ENCODE results near the gene ANK2.

ANK2 gene

DNA sequence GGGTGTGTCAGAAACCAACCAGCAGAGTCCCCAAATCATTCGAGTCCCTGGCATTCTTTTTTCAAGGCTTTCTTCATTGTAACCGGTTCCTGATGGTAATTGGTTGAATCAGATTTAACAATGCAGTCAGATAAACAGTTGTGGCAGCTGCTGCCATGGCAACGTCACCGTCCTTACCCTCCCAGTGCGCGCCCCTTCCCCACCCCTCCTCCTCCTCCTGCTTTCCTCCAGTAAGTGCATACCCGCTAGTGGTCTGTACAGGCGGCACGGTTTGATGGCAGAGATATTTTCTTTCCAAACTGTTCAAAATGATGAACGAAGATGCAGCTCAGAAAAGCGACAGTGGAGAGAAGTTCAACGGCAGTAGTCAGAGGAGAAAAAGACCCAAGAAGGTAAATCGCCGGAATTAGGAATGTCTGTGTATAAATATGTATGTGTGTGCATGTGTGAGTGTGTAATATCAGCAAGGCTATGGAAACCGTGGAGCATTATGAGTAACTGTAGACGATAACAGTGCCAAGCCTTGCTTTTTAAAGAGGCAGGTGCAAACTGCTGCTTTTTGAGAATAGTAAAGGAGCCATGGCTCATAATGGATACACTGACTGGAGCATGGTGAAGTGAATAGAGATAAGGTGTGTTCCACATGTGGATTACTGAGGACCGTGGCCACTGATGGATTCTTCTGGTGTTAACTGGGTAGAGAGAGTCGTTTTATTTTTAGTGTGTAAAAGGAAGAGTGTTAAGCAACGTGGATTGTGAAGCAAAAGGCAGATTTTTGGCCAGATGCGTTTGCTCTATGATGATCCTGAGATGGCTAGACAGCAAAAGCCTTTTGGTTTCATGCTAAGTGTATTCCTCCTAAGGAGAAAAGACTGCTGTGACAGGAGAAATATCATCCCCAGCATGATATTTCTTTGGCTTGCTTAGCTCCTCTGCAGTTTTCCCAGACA, at the start of gene ANK2:
Gene ANK2, plus strand, starts transcription at position 233 of the 950 bp plus-strand sequence. Its CDS starts 76 bp downstream, at position 309.
- no peak for DNase-seq

DNA sequence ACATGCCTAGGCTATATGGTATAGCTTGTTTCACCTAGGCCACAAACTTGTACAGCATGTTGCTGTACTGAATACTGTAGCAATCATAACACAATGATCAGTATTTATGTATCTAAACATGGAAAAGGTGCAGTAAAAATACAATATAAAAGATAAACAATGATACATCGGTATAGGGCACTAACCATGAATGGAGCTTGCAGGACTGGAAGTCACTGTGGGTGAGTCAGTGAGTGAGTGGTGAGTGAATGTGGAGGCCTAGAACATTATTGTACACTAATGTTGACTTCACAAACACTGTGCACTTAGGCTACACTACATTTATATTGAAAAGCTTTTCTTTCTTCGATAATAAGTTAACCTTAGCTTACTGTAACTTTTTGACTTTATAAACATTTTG, 45.6 kb upstream of the ANK2 start:
- no peak for DNase-seq

DNA sequence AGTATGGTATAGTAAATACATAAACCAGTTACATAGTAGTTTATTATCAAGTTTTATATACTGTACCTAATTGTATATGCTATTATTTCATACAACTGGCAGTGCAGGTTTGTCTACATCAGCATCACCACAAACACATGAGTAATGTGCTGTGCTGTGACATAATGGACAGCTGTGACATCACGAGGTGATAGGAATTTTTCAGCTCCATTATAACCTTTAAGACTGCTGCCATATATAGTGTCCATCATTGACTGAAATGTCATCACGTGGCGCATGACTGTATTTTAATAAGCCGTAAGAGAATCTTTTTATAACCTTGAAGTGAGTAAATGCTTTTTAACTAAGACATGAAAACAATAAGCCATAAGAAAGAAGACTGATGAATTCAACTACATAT, 44.8 kb upstream of the ANK2 start:
- no peak for DNase-seq

DNA sequence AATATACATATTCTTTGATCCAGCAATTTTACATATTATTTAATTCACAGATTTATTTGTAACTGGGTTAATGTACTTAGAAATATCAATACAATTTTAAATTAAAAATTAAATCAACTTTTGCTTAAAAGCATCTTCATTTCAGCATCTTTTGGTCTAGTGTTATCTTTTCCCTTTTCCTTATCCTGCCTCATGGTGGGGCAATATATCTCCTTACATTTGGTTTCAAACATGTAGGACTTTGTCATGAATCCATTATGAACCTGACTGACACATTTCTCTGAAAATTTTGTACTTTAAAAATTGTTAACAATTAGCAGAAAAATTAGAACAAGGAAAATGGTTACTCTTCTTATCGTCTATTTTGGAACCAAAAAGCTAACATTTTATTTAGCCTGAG, 42.8 kb upstream of the ANK2 start:
- DNase-seq = no peak

DNA sequence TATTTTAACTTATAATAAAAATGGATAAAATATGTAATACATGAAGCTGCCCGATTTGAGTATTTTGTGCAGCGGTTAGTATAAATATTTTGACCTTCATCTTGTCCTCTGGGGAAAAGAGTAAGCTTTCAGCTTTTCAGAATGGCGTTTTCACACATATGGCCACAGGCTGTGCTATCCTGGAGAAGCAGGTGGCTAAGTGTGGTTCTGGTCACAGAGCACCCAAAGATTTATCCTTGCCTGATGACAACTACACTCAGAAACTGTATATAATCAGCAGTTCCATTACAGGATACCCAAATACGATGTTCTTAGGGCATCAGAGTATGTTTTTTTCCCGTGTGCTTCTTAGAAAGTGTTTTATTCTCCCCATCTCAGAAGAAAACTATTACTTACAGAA, 42.3 kb upstream of the ANK2 start:
- DNase-seq = no peak

DNA sequence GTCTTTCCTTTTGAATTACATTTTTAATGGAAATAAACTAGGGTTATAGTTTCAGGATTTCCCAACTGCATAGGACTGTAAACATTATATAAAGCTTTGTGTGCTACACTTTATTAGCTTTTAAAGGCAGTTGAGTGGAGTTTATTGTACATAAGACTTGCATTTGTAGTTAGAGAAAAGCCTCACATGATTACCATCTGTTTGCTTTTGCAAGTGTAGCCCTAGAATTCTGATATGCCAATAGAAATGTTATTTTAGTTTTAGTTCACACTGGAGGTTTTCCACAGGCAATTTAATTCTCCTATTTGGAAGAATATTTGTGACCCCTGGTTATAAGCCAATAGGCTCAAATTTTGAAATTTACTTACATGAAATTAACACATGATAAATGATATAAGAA, 41.3 kb upstream of the ANK2 start:
- DNase-seq = no peak

DNA sequence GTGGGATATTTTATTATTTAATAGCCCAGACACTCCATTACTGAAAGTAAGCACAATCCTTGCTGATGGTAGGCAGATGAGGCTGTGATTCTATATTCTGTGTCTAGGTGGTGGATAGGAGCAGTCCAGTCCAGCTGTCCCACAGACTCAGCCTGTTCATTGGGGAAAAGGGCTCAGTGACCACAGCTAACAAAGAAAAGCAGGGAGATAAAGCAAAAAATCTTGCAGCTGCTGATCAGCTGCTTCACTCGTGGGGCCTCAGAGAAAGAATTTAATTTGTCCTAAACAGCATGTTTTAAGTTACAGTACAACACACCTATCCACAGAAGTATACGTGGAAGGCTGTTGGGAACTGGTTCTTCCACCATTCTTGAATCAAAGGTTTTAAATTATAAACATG, 40.7 kb upstream of the ANK2 start:
- DNase-seq = no peak

DNA sequence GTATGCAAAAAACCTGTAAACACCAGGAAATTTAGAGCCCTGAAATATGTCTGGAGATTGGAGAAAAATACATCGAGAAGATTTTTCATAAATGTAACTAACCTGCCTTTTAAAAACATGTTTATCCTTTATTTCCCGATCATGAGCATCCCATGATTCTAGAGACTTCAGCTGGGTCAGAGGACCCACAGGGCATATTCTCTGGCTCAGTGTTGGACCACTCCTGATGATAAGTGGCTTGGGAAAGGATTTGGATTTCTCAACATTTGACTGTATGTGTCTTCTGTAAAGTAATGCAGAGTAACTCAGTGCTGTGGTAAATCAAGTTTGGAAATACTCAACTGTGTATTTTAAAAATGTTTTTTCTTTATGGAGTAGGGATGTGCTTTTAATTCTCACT, 40.0 kb upstream of the ANK2 start:
- DNase-seq = no peak

DNA sequence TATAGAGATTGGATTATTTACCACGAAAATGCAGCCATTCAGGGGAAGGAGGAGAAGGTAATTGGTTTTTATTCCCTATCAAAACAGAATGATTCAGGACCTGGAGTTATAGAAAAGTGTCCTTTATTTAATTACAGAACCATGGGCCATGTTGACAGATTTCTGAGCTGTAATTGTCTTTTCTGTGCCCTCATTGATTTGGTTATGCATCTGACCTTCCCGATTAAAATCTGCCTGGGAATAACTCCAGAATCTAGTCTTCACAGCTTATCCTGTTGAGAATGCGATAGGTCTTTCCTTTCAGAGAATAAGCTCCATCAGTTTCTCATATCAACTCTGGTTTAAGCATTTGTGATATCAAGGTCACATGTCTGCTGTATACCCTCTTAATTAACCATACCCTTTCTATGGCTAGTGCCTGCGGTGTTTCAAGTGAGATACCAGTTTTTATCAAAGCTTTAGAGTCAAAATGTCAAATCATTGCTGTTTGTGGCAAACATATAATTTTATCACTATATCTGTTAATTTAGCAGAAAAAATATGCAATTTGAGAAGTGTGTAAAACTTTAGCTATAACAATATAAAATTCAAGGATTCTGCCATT, 37.2 kb upstream of the ANK2 start:
- no peak for DNase-seq

DNA sequence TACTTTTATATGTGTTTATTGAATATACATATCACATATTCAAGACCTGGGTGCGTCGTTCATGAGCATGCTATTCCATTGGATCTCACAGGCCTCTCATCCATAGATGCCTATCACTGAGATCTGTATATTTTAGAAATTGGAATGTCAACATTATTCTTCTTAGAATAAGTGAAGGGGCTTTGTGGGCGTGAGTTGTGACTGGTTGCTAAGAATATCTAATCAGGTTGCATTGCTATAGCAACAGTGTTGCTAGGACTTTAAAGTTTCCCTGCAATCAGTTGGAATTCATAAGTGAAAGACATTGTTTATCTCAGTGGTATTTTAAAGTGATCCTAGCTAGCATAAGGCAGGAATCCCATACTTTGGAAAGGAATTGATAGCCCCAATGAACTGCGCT, 36.7 kb upstream of the ANK2 start:
- DNase-seq = no peak

DNA sequence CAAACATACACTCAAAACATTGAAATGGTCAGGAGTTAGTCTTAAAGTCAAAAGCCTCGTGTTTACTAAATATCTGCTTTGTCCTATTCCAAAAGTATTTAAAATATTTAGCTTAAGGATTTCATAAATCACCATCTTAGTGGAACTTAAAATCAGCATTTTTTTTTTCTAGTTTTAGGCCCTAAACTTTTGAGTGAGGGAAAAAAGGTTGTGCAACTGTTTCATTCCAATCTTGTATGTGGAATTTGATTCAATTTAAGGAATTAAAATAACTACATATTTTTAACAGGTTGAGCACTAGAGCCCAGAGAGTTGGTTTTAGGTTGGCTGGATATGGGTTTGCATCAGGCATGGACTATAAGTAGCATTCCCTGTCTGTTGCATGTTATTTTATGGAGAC, 35.7 kb upstream of the ANK2 start:
- DNase-seq = no peak

DNA sequence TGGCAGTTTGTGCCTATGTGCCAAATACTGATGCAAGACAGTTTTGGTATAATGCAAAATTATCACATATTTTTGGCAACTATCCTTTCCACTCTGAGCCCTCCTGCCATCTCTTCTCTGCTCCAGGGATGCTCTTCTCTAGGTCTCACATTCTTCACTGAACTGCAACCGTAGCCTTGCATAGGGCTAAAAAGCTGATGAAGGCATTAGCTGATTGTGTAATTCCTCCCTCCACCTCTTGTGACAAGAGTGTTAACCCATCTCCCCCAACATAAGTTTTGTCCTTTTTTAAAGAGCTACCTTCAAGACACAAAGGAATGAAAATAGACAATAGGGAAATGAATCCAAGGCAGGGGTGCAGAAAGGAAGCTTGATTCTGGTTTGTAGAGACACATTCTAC, 33.1 kb upstream of the ANK2 start:
- no peak for DNase-seq

DNA sequence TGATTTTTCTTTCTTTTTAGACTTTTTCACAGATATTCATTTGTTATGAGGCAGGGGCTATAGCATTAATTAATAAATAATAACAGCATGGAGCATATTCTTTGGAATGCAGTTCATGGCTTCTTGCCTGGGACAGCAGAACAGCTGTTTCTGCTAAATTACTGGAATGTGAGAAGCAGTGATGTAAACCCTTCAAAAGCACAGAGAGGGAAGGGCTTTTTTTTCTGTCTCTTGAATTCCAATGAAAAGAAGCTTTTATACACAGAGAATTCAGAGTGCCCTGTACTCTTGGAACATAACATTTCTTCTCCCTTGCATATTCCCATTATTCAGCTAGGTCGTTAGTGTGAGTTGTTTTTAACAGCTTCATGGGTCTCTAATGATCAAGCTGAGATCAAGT, 28.5 kb upstream of the ANK2 start:
- DNase-seq = no peak

DNA sequence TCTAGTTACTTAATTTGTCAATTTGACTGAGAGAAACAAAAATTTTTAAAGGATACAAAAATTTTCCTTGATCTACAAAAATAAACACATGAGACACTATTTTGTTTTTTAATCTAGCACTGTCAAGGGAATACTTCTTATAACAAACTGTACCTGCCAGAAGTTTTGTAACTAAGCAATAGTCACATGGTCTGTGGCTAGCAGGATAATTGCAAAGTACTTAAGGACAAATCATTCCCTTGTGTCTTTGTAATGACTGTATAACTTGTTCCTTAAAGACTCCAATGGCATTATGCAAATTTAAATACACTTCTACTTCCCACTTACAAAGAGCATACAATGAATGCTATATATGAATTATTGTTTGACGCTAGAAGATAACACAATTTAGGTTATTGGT, 25.1 kb upstream of the ANK2 start:
- no peak for DNase-seq

DNA sequence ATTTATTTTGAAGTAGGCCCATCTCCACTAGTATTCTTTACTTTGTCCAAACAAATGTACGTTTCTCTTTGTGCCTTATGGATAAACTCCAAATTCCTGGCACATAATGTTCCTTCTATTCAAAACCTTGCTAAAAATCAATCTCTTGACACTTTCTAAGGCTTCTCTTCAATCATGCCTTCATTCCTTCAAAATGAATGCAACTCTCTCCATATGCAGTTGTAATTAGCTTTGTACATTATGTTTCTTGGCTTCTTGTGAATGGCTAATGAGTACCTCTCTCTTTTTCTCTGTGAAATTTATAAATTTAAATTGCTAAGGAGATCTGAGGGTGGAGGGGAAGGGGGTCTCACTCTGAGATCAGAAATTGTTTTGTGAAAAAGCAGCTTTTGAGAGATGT, 24.0 kb upstream of the ANK2 start:
- DNase-seq = no peak

DNA sequence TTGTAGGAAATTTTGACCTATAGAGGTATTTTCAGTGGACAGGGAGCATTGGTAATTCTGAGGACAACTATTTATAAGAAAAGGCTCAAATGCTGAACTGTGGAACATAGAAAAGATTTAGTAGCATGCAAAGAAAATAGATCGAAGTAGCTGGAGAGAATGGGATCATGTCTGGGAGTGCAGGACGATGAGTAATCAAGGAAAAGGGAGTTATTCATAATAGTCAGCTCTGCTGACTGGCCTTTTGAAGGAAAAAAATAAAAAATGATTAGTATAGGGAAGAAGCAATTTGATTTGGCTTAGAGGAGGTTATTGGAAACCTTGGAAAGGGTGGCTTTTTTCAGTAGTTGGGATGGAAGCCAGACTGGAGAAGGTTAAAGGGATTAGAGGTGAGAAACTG, 22.9 kb upstream of the ANK2 start:
- DNase-seq = no peak

DNA sequence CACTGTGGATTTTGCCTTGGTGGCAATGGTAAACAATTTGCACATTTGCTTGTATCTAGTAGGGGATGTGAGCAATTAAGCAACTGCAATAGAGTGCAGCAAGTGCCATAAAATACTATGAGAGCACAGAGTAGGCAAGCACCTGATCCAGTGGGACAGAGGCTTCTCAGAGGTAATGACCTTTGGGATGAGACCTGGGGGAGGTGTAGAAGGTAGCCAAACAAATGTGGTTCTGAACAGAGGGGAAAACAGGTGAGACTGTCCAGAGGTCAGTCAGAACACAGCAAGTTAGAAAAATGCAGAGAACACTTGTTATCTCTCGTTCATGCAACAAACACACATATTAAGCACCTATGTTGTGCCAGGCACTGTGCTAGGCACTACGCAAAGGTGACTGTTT, 21.4 kb upstream of the ANK2 start:
- DNase-seq = no peak

DNA sequence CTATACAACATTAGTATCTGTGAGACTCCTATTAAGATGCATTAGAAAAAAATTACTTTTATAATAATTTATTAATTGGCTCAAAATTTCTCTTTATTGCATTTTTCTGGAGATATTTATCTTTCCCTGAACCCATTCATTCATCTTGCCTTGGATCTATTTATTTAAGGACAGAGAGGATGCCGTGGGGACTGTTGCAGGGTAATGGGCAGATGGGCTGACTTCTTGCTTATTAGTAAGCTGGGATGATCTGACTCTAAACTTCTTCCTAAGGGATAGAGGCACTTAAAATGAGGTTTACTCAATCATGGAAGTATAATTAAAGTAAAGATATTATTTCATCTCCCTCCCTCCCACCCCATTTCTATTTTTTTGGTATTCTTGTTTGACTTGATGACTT, 18.2 kb upstream of the ANK2 start:
- DNase-seq = no peak

DNA sequence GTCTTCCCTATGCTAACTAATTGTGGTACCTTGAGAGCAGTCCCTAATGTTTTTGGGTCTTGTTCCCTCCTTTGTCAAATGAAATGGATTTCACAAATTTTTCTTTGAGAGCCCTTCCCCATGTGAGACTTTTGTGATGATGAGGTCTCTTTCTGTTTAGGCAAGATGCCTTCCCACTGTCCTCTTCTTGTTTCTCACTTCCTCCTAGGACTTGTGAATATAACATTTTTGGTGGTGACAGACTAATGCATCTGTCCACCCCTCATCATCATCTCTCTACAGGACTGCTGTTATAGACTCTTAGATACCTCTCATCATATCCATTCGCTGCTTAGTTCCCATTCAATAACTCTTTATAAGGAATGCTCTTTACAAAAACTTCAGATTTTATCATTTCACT, 8.7 kb upstream of the ANK2 start:
- DNase-seq = no peak

DNA sequence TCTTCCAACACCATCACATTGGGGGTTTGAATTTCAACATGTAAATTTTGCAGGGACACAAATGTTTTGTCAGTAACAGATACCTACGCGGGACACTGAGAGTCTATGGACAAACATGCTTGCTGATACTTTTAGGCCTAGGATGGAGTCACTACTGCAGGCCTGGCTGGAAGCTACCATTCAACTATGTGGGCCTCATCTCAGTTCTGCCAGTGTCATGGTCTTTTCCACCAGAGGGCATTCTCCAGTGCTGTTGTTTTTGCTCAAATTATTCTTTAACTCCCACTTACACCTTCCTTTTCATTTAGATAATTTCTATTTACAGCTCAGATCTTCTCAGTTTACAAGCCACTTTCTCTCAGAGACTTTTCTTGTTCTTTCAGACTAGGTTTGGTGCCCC, 7.0 kb upstream of the ANK2 start:
- DNase-seq = no peak

DNA sequence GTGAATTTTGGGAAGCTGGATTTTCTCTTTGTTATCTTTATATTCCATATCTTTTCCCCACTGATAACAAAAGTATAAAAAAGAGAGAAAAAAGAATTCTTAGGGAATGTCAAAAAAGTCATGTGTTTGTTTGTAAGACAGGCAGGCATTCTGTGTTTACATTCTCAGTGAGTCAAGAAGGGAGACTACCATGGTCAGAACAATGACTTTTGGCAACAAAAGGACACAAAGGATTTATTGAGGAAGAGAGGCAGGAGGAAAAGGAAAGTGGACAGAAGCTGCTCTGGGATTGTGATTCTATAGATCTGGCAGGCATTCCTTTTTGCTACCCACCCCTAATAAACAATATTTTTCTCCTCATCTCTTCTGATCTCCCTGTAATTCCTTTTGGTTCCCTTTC, 5.9 kb upstream of the ANK2 start:
- DNase-seq = no peak

DNA sequence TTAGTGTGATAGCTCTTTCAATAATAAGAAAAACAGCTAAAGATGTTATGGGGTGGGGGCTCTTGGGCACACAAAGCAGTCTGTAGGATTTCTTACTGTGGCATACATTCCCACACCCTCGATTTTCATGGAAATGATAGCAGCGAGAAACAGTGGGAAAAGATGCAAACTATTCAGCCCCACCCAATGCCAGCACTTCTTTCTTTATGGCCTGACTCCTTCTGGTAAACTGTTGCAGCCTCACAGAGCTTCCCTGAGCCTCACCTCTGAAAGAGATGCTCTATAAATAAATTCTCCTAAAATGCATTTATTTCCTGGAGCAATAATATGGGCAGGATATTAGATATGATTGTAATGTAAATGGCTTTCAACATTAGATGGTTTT, 910 bp downstream of the ANK2 start:
- DNase-seq = no peak

DNA sequence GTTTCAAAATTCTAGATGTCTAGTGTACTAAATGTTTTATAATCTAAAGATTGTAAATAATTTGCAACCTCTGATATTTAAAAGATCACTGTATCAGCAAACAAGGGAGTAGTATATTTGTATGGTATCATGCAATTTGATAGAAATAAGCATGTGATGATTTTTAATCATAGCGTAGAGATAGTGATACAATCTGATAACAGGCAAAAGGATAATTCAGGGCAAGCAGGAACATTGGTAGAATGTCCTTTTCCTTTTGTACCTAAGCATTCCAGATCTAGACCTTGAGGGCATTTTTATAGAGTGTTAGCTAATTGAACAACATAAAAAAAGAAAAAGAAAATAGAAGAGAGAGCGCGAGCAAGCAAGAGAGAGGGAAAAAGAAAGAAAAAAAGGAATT, 1.4 kb downstream of the ANK2 start:
- no peak for DNase-seq

DNA sequence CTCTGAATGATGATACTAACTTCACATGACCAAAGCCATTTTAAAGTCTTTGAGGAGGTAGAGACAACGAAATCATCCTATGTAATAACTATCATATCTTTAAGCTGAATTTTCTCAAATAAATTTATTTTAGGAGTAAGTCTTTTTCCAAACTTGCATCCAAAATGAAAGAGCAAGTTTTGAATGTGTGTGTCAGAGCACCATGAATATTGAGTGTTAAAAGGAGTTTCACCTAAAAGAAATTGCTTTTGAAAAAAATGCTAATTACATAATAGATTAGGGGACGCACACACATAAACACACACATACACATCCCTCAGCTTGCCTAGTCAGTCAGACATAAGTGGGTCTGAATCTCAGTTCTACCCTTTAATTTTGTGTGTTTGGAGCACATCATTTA, 1.9 kb downstream of the ANK2 start:
- no peak for DNase-seq
